Measurements from ENCODE around the gene SEC14L3.

Gene SEC14L3

GRCh38 chr22:30421695-30422480 lies 49.9 kb downstream of the SEC14L3 start:
- Histone ChIP-seq H3K4me3 (ENCODE audit: low read depth, low read length) (peak overlapping the region; percentile 81), H3K27ac (ENCODE audit: low read depth, low read length) (peak overlapping the region; percentile 96; the same call in 1 of the 2 replicates), H3K36me3 (ENCODE audit: control insufficient read depth, insufficient read depth, low read length) (peaks cover 33% of the 10 kb centered on the region), H3K4me1 (ENCODE audit: control insufficient read depth, insufficient read depth, low read length) (peaks cover 28% of the 10 kb centered on the region), H3K9me3 (ENCODE audit: control insufficient read depth, insufficient read depth, low read depth, low read length) (no peaks in the 10 kb centered on the region), H3K27me3 (ENCODE audit: control insufficient read depth, insufficient read depth, low read length) (no peaks in the 10 kb centered on the region), H3K9ac (ENCODE audit: low read length) (peak overlapping the region; percentile 96)

GRCh38 chr22:30420347-30421125 lies 51.3 kb downstream of the SEC14L3 start:
- H3K4me1 ChIP-seq (ENCODE audit: control insufficient read depth, insufficient read depth, low read length) = peaks cover 24% of the 10 kb centered on the region
- H3K4me3 ChIP-seq (ENCODE audit: low read depth, low read length) = no peak overlapping the region
- H3K9me3 ChIP-seq (ENCODE audit: control insufficient read depth, insufficient read depth, low read depth, low read length) = no peaks in the 10 kb centered on the region
- no peak overlapping the region for H3K27ac ChIP-seq (ENCODE audit: low read depth, low read length)
- H3K36me3 ChIP-seq (ENCODE audit: control insufficient read depth, insufficient read depth, low read length) = peaks cover 47% of the 10 kb centered on the region
- H3K27me3 ChIP-seq (ENCODE audit: control insufficient read depth, insufficient read depth, low read length) = no peaks in the 10 kb centered on the region
- H3K9ac ChIP-seq (ENCODE audit: low read length) = no peak overlapping the region

GRCh38 chr22:30416837-30417236 lies 55.0 kb downstream of the SEC14L3 start:
- H3K9ac ChIP-seq (ENCODE audit: low read length) = no peak overlapping the region
- peaks cover 7% of the 10 kb centered on the region; the same call in 1 of the 2 replicates for H3K4me1 ChIP-seq (ENCODE audit: control insufficient read depth, insufficient read depth, low read length)
- no peaks in the 10 kb centered on the region for H3K27me3 ChIP-seq (ENCODE audit: control insufficient read depth, insufficient read depth, low read length)
- H3K27ac ChIP-seq (ENCODE audit: low read depth, low read length) = no peak overlapping the region
- no peak overlapping the region for H3K4me3 ChIP-seq (ENCODE audit: low read depth, low read length)
- no peaks in the 10 kb centered on the region for H3K9me3 ChIP-seq (ENCODE audit: control insufficient read depth, insufficient read depth, low read depth, low read length)
- H3K36me3 ChIP-seq (ENCODE audit: control insufficient read depth, insufficient read depth, low read length) = peaks cover 56% of the 10 kb centered on the region

- H3K27ac ChIP-seq (ENCODE audit: low read depth, low read length) = no peak overlapping the region
- H3K36me3 ChIP-seq (ENCODE audit: control insufficient read depth, insufficient read depth, low read length) = peaks cover 54% of the 10 kb centered on the region
These were observed 55.4 kb downstream of the SEC14L3 start for GRCh38 chr22:30416403-30416802.

GRCh38 chr22:30414525-30415047 lies 57.2 kb downstream of the SEC14L3 start:
- no peaks in the 10 kb centered on the region for H3K9me3 ChIP-seq (ENCODE audit: control insufficient read depth, insufficient read depth, low read depth, low read length)
- no peak overlapping the region for H3K27ac ChIP-seq (ENCODE audit: low read depth, low read length)
- H3K27me3 ChIP-seq (ENCODE audit: control insufficient read depth, insufficient read depth, low read length) = no peaks in the 10 kb centered on the region
- H3K4me3 ChIP-seq (ENCODE audit: low read depth, low read length) = no peak overlapping the region
- H3K36me3 ChIP-seq (ENCODE audit: control insufficient read depth, insufficient read depth, low read length) = peaks cover 51% of the 10 kb centered on the region
- no peak overlapping the region for H3K9ac ChIP-seq (ENCODE audit: low read length)
- H3K4me1 ChIP-seq (ENCODE audit: control insufficient read depth, insufficient read depth, low read length) = no peaks in the 10 kb centered on the region

More at GRCh38 chr22:30416403-30416802, 55.4 kb downstream of the SEC14L3 start:
- H3K27me3 ChIP-seq (ENCODE audit: control insufficient read depth, insufficient read depth, low read length) = no peaks in the 10 kb centered on the region
- no peak overlapping the region for H3K9ac ChIP-seq (ENCODE audit: low read length)
- H3K4me3 ChIP-seq (ENCODE audit: low read depth, low read length) = no peak overlapping the region
- no peaks in the 10 kb centered on the region for H3K9me3 ChIP-seq (ENCODE audit: control insufficient read depth, insufficient read depth, low read depth, low read length)
- peaks cover 3% of the 10 kb centered on the region; the same call in 1 of the 2 replicates for H3K4me1 ChIP-seq (ENCODE audit: control insufficient read depth, insufficient read depth, low read length)

- peaks cover 52% of the 10 kb centered on the region for H3K36me3 ChIP-seq (ENCODE audit: control insufficient read depth, insufficient read depth, low read length)
- H3K4me3 ChIP-seq (ENCODE audit: low read depth, low read length) = no peak overlapping the region
- no peaks in the 10 kb centered on the region for H3K4me1 ChIP-seq (ENCODE audit: control insufficient read depth, insufficient read depth, low read length)
- H3K9ac ChIP-seq (ENCODE audit: low read length) = no peak overlapping the region
- H3K27ac ChIP-seq (ENCODE audit: low read depth, low read length) = no peak overlapping the region
- no peaks in the 10 kb centered on the region for H3K9me3 ChIP-seq (ENCODE audit: control insufficient read depth, insufficient read depth, low read depth, low read length)
- H3K27me3 ChIP-seq (ENCODE audit: control insufficient read depth, insufficient read depth, low read length) = no peaks in the 10 kb centered on the region
These were observed 57.9 kb downstream of the SEC14L3 start for GRCh38 chr22:30413745-30414524.

- H3K27ac ChIP-seq (ENCODE audit: low read depth, low read length) = no peak overlapping the region
- no peak overlapping the region for H3K4me3 ChIP-seq (ENCODE audit: low read depth, low read length)
- H3K27me3 ChIP-seq (ENCODE audit: control insufficient read depth, insufficient read depth, low read length) = no peaks in the 10 kb centered on the region
- no peaks in the 10 kb centered on the region for H3K9me3 ChIP-seq (ENCODE audit: control insufficient read depth, insufficient read depth, low read depth, low read length)
- no peak overlapping the region for H3K9ac ChIP-seq (ENCODE audit: low read length)
- H3K36me3 ChIP-seq (ENCODE audit: control insufficient read depth, insufficient read depth, low read length) = peaks cover 49% of the 10 kb centered on the region
- no peaks in the 10 kb centered on the region for H3K4me1 ChIP-seq (ENCODE audit: control insufficient read depth, insufficient read depth, low read length)
These were observed 58.8 kb downstream of the SEC14L3 start for GRCh38 chr22:30413001-30413400.

- no peaks in the 10 kb centered on the region for H3K9me3 ChIP-seq (ENCODE audit: control insufficient read depth, insufficient read depth, low read depth, low read length)
- no peak overlapping the region for H3K4me3 ChIP-seq (ENCODE audit: low read depth, low read length)
- no peaks in the 10 kb centered on the region for H3K4me1 ChIP-seq (ENCODE audit: control insufficient read depth, insufficient read depth, low read length)
- H3K9ac ChIP-seq (ENCODE audit: low read length) = no peak overlapping the region
- peaks cover 46% of the 10 kb centered on the region for H3K36me3 ChIP-seq (ENCODE audit: control insufficient read depth, insufficient read depth, low read length)
- no peaks in the 10 kb centered on the region for H3K27me3 ChIP-seq (ENCODE audit: control insufficient read depth, insufficient read depth, low read length)
- no peak overlapping the region for H3K27ac ChIP-seq (ENCODE audit: low read depth, low read length)
These were observed 60.0 kb downstream of the SEC14L3 start for GRCh38 chr22:30411780-30412179.

Measured in HUES6 (cell line).